Ramos (cell line): Measurements from ENCODE around the gene SRCIN1.
"Not testable (repeated sequence)": the region's sequence is repeated elsewhere in the genome, so short reads cannot be mapped to it uniquely, and the experiment has no call there.

Experiments used
- in situ Hi-C: fragments of 300-500 bp; cut with MboI; formaldehyde crosslinking; loops from one replicate; pipeline ENCODE4 v1.14.3; 2022; ENCODE audit warnings: low sequenced_read_pairs; ENCODE audit not compliant: unreplicated experiment

SRCIN1 gene, protein sequence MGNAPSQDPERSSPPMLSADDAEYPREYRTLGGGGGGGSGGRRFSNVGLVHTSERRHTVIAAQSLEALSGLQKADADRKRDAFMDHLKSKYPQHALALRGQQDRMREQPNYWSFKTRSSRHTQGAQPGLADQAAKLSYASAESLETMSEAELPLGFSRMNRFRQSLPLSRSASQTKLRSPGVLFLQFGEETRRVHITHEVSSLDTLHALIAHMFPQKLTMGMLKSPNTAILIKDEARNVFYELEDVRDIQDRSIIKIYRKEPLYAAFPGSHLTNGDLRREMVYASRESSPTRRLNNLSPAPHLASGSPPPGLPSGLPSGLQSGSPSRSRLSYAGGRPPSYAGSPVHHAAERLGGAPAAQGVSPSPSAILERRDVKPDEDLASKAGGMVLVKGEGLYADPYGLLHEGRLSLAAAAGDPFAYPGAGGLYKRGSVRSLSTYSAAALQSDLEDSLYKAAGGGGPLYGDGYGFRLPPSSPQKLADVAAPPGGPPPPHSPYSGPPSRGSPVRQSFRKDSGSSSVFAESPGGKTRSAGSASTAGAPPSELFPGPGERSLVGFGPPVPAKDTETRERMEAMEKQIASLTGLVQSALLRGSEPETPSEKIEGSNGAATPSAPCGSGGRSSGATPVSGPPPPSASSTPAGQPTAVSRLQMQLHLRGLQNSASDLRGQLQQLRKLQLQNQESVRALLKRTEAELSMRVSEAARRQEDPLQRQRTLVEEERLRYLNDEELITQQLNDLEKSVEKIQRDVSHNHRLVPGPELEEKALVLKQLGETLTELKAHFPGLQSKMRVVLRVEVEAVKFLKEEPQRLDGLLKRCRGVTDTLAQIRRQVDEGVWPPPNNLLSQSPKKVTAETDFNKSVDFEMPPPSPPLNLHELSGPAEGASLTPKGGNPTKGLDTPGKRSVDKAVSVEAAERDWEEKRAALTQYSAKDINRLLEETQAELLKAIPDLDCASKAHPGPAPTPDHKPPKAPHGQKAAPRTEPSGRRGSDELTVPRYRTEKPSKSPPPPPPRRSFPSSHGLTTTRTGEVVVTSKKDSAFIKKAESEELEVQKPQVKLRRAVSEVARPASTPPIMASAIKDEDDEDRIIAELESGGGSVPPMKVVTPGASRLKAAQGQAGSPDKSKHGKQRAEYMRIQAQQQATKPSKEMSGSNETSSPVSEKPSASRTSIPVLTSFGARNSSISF

GRCh38 chr17:38605841-38606645 is at the start of gene SRCIN1:
SRCIN1 (minus strand) TSS chr17:38605952; CDS start chr17:38605705, 247 bp downstream.
- in situ Hi-C loops, result no loop called here

DNA sequence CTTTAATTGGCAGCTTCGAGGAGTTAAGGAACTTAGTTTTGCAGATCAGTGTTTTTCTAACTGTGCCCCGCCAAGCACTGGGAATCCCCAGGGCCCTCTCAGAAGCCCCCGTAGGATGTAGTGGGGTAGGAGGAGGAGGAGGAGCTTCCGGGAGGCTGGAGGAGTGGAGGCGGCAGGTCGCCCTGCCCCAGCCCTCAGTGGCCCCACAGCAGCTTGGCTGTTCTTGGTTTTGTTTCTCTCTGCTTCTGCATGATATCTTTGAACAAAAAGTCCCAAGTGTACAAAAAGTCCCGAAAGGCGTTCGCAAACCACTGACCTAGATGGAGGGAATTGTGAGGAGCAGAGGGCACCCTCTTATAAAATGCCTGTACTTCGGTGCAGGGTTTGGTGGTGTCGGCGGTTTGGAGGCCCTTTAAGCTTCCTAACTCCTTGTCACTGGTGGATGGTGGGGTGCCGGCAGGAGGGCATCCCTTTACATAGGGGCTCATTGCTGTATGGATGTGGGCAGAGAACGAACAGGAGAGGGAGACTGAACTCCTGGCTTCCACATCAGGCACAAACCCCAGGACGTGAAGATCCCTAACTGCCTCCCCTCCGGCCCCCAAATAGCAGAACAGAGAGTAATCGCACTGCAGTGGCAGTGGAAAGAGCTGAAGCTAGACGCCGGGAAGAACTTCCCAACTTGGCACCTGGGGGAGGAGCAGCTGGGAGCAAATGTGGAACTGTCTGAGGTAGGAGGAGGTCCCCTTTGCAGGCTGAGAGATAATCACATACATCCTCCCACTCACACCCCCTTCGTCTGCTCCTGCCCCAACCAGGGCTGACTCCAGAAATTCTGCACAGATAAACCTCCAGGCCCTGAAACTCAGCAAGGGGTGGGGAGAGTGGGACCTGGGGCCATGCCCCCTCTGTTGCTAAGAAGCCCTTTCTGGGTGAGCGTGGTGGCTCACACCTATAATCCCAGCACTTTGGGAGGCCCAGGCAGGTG is 49.0 kb upstream of the SRCIN1 start:
- in situ Hi-C loops, result loop anchor here (25.0 kb wide), 1 partner anchor 92 kb away; no protein-coding TSS in a partner anchor

- in situ Hi-C loops, result loop anchor here (25.0 kb wide), 1 partner anchor 91 kb away; no protein-coding TSS in a partner anchor
Measured at GRCh38 chr17:38653679-38654078, 47.9 kb upstream of the SRCIN1 start.

- in situ Hi-C loops, result loop anchor here (25.0 kb wide), 1 partner anchor 91 kb away; no protein-coding TSS in a partner anchor
Measured at GRCh38 chr17:38653230-38653629, 47.5 kb upstream of the SRCIN1 start.

DNA sequence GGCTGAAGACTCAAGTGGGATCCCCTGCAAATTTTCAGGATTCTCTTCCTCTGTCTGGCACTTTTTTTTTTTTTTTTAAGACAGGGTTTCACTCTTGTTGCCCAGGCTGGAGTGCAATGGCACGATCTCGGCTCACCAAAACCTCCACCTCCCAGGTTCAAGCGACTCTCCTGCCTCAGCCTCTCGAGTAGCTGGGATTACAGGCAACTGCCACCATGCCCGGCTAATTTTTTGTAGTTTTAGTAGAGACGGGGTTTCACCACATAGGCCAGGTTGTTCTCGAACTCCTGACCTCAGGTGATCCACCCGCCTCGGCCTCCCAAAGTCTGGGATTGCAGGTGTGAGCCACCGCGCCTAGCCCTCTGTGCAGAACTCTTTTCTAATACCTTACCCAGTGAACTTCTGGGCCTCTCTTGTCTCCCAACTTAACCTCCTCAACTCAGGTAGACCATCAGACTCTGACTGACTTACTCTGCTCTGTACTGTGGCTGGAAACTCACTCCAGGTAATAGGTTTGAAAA is 45.0 kb upstream of the SRCIN1 start:
- in situ Hi-C loops, result loop anchor here (25.0 kb wide), 1 partner anchor 88 kb away; no protein-coding TSS in a partner anchor

DNA sequence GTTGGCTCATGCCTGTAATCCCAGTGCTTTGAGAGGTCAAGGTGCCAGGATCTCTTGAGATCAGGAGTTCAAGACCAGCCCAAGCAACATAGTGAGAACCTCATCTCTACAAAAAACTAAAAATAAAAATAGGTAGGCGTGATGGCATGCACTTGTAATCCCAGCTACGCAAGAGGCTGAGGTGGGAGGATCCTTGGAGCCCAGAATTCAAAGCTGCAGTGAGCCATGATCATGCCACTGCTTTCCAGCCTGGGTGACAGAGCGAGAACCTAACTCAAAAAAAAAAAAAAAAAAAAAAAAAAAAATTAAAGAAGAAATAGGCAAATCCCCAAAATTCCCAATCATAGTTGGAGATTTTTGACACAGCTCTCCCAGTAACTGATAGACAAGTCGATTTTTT is 32.2 kb upstream of the SRCIN1 start:
- in situ Hi-C loops, result no loop called here

- in situ Hi-C loops, result no loop called here
Measured at GRCh38 chr17:38636054-38636453, 30.3 kb upstream of the SRCIN1 start.

- in situ Hi-C loops, result no loop called here
Measured at GRCh38 chr17:38632334-38632733, 26.6 kb upstream of the SRCIN1 start.

DNA sequence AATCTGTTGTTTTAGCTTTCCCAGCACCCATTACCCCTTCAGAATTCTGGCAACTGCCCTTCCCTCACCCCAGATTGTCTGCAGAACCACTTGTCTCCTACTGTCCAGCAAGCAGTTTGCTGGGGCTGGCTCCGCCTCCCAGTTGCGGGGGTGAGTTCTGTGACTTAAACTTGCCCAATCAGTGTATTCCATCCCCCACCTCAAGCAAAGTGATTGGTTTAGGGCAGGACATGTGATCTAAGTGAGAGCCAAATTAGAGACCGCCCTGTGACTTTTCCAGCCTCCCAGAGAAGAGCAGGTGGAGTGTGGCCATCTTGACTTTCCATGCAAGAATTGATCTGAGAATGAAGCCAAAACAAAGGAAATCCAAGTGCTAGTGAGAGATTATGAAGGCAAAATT is 22.7 kb upstream of the SRCIN1 start:
- in situ Hi-C loops, result no loop called here

- in situ Hi-C loops, result no loop called here
Measured at GRCh38 chr17:38627957-38628356, 22.2 kb upstream of the SRCIN1 start.

DNA sequence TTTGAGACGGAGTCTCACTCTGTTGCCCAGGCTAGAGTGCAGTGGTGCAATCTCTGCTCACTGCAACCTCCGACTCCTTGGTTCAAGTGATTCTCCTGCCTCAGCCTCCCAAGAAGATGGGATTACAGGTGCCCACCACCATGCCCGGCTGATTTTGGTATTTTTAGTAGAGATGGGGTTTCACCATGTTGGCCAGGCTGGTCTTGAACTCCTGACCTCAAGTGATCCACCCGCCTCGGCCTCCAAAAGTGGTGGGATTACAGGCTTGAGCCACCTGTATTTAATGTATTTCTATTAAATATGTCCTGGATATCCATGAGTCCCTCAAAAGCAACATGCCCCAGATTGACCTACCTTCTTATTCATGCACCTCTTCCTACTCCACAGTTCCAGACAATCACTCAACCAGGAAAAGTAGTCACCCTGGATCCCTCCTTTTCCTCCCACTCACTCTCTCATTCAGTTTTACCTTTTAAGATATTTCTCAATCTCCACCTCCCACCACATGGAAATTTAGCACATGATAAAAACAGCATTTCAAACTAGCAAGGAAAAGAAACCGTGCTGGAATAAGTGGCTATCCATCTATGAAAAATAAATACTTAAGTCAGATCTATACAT is 21.0 kb upstream of the SRCIN1 start:
- in situ Hi-C loops, result not testable (repeated sequence)

- in situ Hi-C loops, result no loop called here
Measured at GRCh38 chr17:38625482-38625881, 19.7 kb upstream of the SRCIN1 start.

DNA sequence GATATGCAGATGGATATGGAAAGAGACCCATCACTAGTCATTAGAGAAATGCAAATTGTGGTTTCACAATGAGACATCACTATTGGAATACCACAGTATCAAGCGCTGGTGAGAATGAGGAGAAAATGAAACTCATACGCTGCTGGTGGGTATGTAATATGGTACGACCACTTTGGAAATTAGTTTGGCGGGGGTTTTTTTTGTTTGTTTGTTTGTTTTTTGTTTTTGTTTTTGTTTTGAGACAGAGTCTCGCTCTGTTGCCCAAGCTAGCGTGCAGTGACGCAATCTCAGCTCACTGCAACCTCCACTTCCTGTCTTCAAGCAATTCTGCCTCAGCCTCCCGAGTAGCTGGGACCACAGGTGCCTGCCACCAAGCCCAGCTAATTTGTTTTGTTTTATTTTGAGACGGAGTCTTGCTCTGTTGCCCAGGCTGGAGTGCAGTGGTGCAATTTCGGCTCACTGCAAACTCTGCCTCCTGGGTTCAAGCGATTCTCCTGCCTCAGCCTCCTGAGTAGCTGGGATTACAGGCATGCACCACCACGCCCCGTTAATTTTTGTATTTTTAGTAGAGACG is 19.1 kb upstream of the SRCIN1 start:
- in situ Hi-C loops, result not testable (repeated sequence)

- in situ Hi-C loops, result no loop called here
Measured at GRCh38 chr17:38621538-38621937, 15.8 kb upstream of the SRCIN1 start.

DNA sequence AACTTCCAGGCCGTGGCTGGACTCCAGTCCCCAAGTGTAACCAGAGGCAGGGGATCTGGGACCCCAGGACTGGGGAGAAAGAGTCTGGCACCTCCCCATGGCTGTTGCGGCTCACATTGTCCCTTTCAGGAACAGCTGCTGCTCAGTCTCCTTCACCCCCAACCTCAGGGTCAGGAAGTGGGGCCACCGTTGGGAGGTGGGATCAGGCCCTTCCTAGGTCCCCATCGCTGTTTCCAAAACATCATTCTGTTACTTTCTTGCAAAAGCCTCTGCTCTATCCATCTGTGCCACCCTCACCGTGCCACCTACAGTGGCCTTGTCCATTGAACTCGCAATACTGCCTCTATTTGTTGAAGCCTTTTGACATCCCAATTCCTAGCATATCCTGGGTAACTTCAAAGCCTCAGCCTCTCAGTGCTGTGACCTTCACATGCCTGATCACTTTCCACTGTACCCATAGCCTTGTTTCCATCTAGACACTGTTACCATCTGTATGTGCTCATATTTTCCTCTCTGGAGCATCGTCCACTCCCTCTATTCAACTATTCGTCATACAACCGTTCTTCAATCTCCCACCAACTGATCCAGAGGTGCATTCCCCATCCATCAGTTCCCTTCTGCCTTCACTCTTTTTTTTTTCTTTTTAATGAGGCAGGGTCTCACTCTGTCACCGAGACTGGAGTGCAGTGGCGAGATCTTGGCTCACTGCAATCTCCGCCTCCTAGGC is 15.0 kb upstream of the SRCIN1 start:
- in situ Hi-C loops, result no loop called here

GRCh38 chr17:38619937-38620550 is 14.3 kb upstream of the SRCIN1 start:
- in situ Hi-C loops, result no loop called here
